Neural cell (in vitro differentiated cells): ENCODE measurements around the gene PLEKHA5.

Experiments used
- POLR2AphosphoS5 ChIP-seq: IDR thresholded peaks from 2 replicates; pipeline ENCODE4 v1.6.1; 2012
- TF ChIP-seq, protein P1 (sequence below): fragments of 450-650 bp; IDR thresholded peaks from 2 replicates; pipeline ENCODE4 v1.5.1; 2014; ENCODE audit warnings: antibody characterized with exemption, mild to moderate bottlenecking, moderate library complexity; ENCODE audit not compliant: poor library complexity, severe bottlenecking

DNA sequence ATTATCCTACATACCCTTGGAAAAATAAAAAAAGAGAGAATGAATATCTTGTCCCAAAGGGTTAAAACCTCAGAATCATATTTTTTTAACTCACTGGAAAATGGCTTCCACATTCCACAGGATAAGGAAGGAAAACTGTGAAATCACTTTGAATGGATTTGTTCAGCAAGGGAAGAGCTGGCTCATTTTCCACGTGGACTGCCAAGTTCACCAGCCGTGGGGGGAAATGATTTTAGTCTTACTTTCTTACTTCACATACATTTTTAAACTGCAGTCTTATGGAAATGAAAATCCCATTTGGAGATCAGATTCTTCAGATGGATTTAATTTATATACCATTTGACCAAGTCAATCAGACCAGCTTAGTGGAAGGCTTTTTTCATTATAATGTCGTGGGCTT, 279.8 kb downstream of the PLEKHA5 start:
- TF ChIP-seq POLR2AphosphoS5: no peak
- TF ChIP-seq, protein P1, sequence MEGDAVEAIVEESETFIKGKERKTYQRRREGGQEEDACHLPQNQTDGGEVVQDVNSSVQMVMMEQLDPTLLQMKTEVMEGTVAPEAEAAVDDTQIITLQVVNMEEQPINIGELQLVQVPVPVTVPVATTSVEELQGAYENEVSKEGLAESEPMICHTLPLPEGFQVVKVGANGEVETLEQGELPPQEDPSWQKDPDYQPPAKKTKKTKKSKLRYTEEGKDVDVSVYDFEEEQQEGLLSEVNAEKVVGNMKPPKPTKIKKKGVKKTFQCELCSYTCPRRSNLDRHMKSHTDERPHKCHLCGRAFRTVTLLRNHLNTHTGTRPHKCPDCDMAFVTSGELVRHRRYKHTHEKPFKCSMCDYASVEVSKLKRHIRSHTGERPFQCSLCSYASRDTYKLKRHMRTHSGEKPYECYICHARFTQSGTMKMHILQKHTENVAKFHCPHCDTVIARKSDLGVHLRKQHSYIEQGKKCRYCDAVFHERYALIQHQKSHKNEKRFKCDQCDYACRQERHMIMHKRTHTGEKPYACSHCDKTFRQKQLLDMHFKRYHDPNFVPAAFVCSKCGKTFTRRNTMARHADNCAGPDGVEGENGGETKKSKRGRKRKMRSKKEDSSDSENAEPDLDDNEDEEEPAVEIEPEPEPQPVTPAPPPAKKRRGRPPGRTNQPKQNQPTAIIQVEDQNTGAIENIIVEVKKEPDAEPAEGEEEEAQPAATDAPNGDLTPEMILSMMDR: no peak
